Activated CD4-positive, alpha-beta T cell treated with anti-CD3 and anti-CD28 coated beads, Interleukin-2, amount 50 U/mL, for 1 hour (primary cell): ENCODE data around the gene CIAPIN1.

Experiments used
- DNase-seq: peaks from one replicate; pipeline ENCODE4 v3.0.0-alpha.2; 2020

The CIAPIN1 gene

GRCh38 chr16:57447186-57447962 lies at the start of gene CIAPIN1, which contains the start of gene COQ9:
CIAPIN1 (minus strand) TSS chr16:57447385; CDS start chr16:57440928, 6,457 bp downstream.
COQ9 (plus strand) TSS chr16:57447479; CDS start chr16:57447506, 27 bp downstream.
- DNase-seq, result peak; percentile 93

GRCh38 chr16:57493767-57494166 lies 46.6 kb upstream of the CIAPIN1 start:
- DNase-seq, result no peak

- DNase-seq, result no peak
Measured at GRCh38 chr16:57489229-57489628, 42.0 kb upstream of the CIAPIN1 start.

- DNase-seq, result no peak
Measured at GRCh38 chr16:57486858-57487834, 40.0 kb upstream of the CIAPIN1 start.

- DNase-seq, result peak; percentile 78
Measured at GRCh38 chr16:57485916-57486857, 39.0 kb upstream of the CIAPIN1 start, which contains the start of gene DOK4. DOK4 (minus strand) TSS chr16:57486493; CDS start chr16:57479507, 6,986 bp downstream.

- no peak for DNase-seq
Measured at GRCh38 chr16:57485091-57485915, 38.1 kb upstream of the CIAPIN1 start.

GRCh38 chr16:57484515-57485005 lies 37.4 kb upstream of the CIAPIN1 start:
- DNase-seq, result no peak

- DNase-seq, result no peak
Measured at GRCh38 chr16:57483725-57484514, 36.7 kb upstream of the CIAPIN1 start.

GRCh38 chr16:57482845-57483545 lies 35.8 kb upstream of the CIAPIN1 start:
- DNase-seq, result no peak

- DNase-seq, result no peak
Measured at GRCh38 chr16:57481421-57481820, 34.2 kb upstream of the CIAPIN1 start.

- no peak for DNase-seq
Measured at GRCh38 chr16:57480754-57481230, 33.6 kb upstream of the CIAPIN1 start.

GRCh38 chr16:57479976-57480753 lies 33.0 kb upstream of the CIAPIN1 start:
- DNase-seq, result no peak

- no peak for DNase-seq
Measured at GRCh38 chr16:57479205-57479975, 32.2 kb upstream of the CIAPIN1 start.

- DNase-seq, result no peak
Measured at GRCh38 chr16:57478396-57479204, 31.4 kb upstream of the CIAPIN1 start.

- DNase-seq, result no peak
Measured at GRCh38 chr16:57477531-57478202, 30.5 kb upstream of the CIAPIN1 start.
